Measurements from ENCODE around the gene SUMF1.

Gene SUMF1

DNA sequence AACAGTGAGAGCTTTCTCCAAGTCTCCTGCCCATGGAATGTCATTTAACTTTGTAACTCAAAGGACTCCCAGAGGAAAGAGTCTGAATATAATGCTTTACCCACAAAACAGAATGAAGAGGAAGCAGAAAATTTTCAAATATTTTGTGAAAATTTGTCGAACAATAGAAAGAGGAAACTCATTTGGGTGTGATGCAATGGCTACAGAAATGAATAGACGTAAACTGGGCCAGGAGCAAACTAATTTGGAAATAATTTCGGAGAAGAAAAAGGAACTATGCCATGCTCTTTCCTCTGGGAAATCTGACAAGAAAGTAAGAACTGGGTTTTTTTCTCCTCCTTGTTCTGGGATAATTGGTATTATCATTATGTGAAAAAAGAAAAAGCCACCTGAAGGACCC lies 11.2 kb upstream of the SUMF1 start:
- no peak overlapping the region for H3K4ac ChIP-seq (ENCODE audit: low read depth in 1 of 2, low read length in 2 of 2)
- no peak overlapping the region for H2AK5ac ChIP-seq (ENCODE audit: low read length, severe bottlenecking)
- no peak overlapping the region for H4K8ac ChIP-seq (ENCODE audit: low read length)
- no peaks in the 10 kb centered on the region for H3K79me1 ChIP-seq (replicated peaks; ENCODE audit: low read length, poor library complexity, severe bottlenecking)
- no peak overlapping the region for H2BK120ac ChIP-seq (ENCODE audit: low read depth, low read length)
- no peaks in the 10 kb centered on the region for H3K9me3 ChIP-seq (ENCODE audit: control insufficient read depth, low read length)
- H4K91ac ChIP-seq (ENCODE audit: low read length): no peak overlapping the region
- no peak overlapping the region for H3K23ac ChIP-seq (ENCODE audit: low read length in 2 of 2)
- H3K4me2 ChIP-seq (ENCODE audit: low read length, poor library complexity, severe bottlenecking): no peak overlapping the region
- H3K9ac ChIP-seq (ENCODE audit: low read length): no peak overlapping the region
- no peak overlapping the region for H3K4me3 ChIP-seq (ENCODE audit: insufficient read depth in 1 of 2, low read depth in 1 of 2, low read length in 2 of 2)
- WGBS: 86% methylated on average over 3 of the region's 3 CpGs
- H2BK5ac ChIP-seq (ENCODE audit: low read depth, low read length, poor library complexity, severe bottlenecking): no peak overlapping the region
- peaks cover 5% of the 10 kb centered on the region for H3K4me1 ChIP-seq (ENCODE audit: control insufficient read depth, insufficient read depth, low read depth, low read length)
- no peak for DNase-seq
- H2BK15ac ChIP-seq (ENCODE audit: low read depth, poor library complexity, severe bottlenecking): no peak overlapping the region
- H3K14ac ChIP-seq (ENCODE audit: low read length in 2 of 2): no peak overlapping the region
- H2AFZ ChIP-seq (ENCODE audit: low read depth, low read length): no peak overlapping the region
- H3K18ac ChIP-seq (ENCODE audit: low read depth in 1 of 2, low read length in 2 of 2): no peak overlapping the region
- no peak overlapping the region for H3K27ac ChIP-seq (ENCODE audit: low read length, poor library complexity, severe bottlenecking)
- no peak overlapping the region for H2BK12ac ChIP-seq (ENCODE audit: low read length in 2 of 2)
- H3K36me3 ChIP-seq (ENCODE audit: control insufficient read depth in 1 of 2, insufficient read depth in 2 of 2, low read depth in 1 of 2, low read length in 2 of 2): no peaks in the 10 kb centered on the region
- H3K27me3 ChIP-seq (ENCODE audit: control insufficient read depth in 1 of 2, insufficient read depth in 1 of 2, low read length in 2 of 2): peaks cover 12 to 13% of the 10 kb centered on the region in 2 experiments

DNA sequence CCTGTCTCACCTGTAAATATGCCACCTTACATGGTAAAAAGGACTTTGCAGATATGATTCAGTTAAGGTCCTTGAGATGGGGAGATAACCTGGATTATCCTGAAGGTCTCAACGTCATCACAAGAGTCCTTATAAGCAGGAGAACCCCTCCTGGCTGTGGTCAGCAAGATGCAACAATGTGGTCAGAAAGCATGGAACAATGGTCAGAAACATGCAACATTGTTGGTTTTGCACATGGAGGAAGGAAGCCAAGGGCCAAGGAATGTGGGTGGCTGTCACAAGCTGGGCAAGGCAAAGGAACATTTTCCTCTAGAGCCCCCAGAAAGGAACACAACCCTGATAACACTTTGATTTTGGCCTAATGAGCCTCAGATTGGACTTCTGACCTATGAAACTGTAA lies 9.4 kb upstream of the SUMF1 start:
- peaks cover 5% of the 10 kb centered on the region for H3K4me1 ChIP-seq (ENCODE audit: control insufficient read depth, insufficient read depth, low read depth, low read length)
- H3K18ac ChIP-seq (ENCODE audit: low read depth in 1 of 2, low read length in 2 of 2): no peak overlapping the region
- peaks cover 20 to 29% of the 10 kb centered on the region in 2 experiments for H3K27me3 ChIP-seq (ENCODE audit: control insufficient read depth in 1 of 2, insufficient read depth in 1 of 2, low read length in 2 of 2)
- H4K91ac ChIP-seq (ENCODE audit: low read length): no peak overlapping the region
- WGBS: 24% methylated on average over 1 of the region's 1 CpG
- no peak for DNase-seq
- no peak overlapping the region for H2BK15ac ChIP-seq (ENCODE audit: low read depth, poor library complexity, severe bottlenecking)
- H3K9ac ChIP-seq (ENCODE audit: low read length): no peak overlapping the region
- no peak overlapping the region for H2AK5ac ChIP-seq (ENCODE audit: low read length, severe bottlenecking)
- no peak overlapping the region for H3K23ac ChIP-seq (ENCODE audit: low read length in 2 of 2)
- no peaks in the 10 kb centered on the region for H3K9me3 ChIP-seq (ENCODE audit: control insufficient read depth, low read length)
- H4K8ac ChIP-seq (ENCODE audit: low read length): no peak overlapping the region
- H2BK12ac ChIP-seq (ENCODE audit: low read length in 2 of 2): no peak overlapping the region
- H2BK5ac ChIP-seq (ENCODE audit: low read depth, low read length, poor library complexity, severe bottlenecking): no peak overlapping the region
- H3K14ac ChIP-seq (ENCODE audit: low read length in 2 of 2): no peak overlapping the region
- no peaks in the 10 kb centered on the region for H3K79me1 ChIP-seq (replicated peaks; ENCODE audit: low read length, poor library complexity, severe bottlenecking)
- H3K4ac ChIP-seq (ENCODE audit: low read depth in 1 of 2, low read length in 2 of 2): no peak overlapping the region
- H3K27ac ChIP-seq (ENCODE audit: low read length, poor library complexity, severe bottlenecking): no peak overlapping the region
- no peak overlapping the region for H3K4me3 ChIP-seq (ENCODE audit: insufficient read depth in 1 of 2, low read depth in 1 of 2, low read length in 2 of 2)
- H3K36me3 ChIP-seq (ENCODE audit: control insufficient read depth in 1 of 2, insufficient read depth in 2 of 2, low read depth in 1 of 2, low read length in 2 of 2): no peaks in the 10 kb centered on the region
- H2BK120ac ChIP-seq (ENCODE audit: low read depth, low read length): no peak overlapping the region
- no peak overlapping the region for H2AFZ ChIP-seq (ENCODE audit: low read depth, low read length)
- no peak overlapping the region for H3K4me2 ChIP-seq (ENCODE audit: low read length, poor library complexity, severe bottlenecking)

DNA sequence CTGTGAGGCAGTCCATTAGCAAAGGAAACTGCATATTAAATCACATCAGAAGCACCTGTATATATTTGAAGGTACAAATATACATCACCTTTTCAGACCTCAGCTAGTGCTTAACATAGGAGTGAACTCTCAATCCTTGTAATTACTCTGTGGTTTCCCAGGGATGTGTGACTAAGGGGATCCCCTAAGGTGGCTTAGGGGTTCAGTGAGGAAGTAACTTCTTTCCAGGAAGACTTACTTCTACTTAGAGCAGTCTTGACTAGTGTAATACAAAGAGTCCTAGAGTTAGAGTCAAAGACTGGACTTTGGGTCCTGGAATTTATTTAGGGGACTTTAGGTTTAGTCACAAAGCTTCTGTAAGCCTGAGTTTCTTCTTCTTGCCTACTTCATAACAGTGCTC lies 8.7 kb upstream of the SUMF1 start:
- Histone ChIP-seq H2AFZ (ENCODE audit: low read depth, low read length) (no peak overlapping the region), H3K9ac (ENCODE audit: low read length) (no peak overlapping the region), H3K18ac (ENCODE audit: low read depth in 1 of 2, low read length in 2 of 2) (no peak overlapping the region), H2AK5ac (ENCODE audit: low read length, severe bottlenecking) (no peak overlapping the region), H3K27me3 (ENCODE audit: control insufficient read depth in 1 of 2, insufficient read depth in 1 of 2, low read length in 2 of 2) (peaks cover 20 to 35% of the 10 kb centered on the region in 2 experiments), H3K23ac (ENCODE audit: low read length in 2 of 2) (no peak overlapping the region), H3K36me3 (ENCODE audit: control insufficient read depth in 1 of 2, insufficient read depth in 2 of 2, low read depth in 1 of 2, low read length in 2 of 2) (no peaks in the 10 kb centered on the region), H4K91ac (ENCODE audit: low read length) (no peak overlapping the region), H3K9me3 (ENCODE audit: control insufficient read depth, low read length) (no peaks in the 10 kb centered on the region), H2BK5ac (ENCODE audit: low read depth, low read length, poor library complexity, severe bottlenecking) (no peak overlapping the region), H2BK15ac (ENCODE audit: low read depth, poor library complexity, severe bottlenecking) (no peak overlapping the region), H3K4me3 (ENCODE audit: insufficient read depth in 1 of 2, low read depth in 1 of 2, low read length in 2 of 2) (no peak overlapping the region), H3K79me1 (replicated peaks; ENCODE audit: low read length, poor library complexity, severe bottlenecking) (no peaks in the 10 kb centered on the region), H4K8ac (ENCODE audit: low read length) (no peak overlapping the region), H2BK120ac (ENCODE audit: low read depth, low read length) (no peak overlapping the region), H3K4ac (ENCODE audit: low read depth in 1 of 2, low read length in 2 of 2) (no peak overlapping the region), H3K4me2 (ENCODE audit: low read length, poor library complexity, severe bottlenecking) (no peak overlapping the region), H3K4me1 (ENCODE audit: control insufficient read depth, insufficient read depth, low read depth, low read length) (peaks cover 5% of the 10 kb centered on the region), H2BK12ac (ENCODE audit: low read length in 2 of 2) (no peak overlapping the region), H3K14ac (ENCODE audit: low read length in 2 of 2) (no peak overlapping the region), H3K27ac (ENCODE audit: low read length, poor library complexity, severe bottlenecking) (no peak overlapping the region)
- no peak for DNase-seq

DNA sequence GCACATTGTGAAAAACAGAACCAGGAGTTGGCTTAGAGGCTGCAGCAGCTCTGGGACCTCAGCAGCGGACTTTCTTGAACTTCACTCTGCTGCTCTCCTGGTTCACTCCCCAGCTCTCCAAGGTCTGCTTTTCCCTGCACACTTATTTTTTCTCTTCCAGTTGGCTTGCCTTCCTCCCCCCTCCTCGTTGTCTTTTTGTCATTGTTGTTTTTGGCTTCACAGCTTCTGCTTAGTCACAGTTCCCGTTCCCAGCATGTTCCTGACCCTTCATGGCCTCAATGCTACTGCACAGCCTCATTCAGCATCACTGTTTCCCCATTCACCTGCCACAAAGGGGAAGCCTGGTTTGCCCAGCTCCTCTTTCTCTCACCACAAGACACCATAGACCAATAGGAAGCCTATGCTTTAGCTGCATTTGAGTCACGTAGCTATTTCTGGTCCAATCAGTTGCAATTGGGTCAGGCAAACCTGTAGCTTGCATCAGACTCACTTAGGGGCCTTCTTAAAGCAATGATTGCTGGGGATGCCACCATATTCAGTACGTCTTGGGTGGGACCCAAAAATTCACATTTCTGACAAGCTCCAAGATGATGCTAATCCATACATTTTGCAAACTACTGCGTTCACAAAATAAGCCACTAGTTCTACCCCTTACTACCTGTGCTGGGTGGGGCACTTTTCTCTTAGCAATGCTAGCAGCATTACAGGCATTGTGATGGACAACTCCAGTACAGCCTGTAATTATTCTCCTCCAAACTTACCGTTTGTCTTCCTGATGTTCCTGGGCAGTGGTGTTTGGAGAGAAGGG lies 7.8 kb upstream of the SUMF1 start:
- Histone ChIP-seq H3K14ac (ENCODE audit: low read length in 2 of 2) (no peak overlapping the region), H2BK15ac (ENCODE audit: low read depth, poor library complexity, severe bottlenecking) (no peak overlapping the region), H3K27ac (ENCODE audit: low read length, poor library complexity, severe bottlenecking) (no peak overlapping the region), H3K18ac (ENCODE audit: low read depth in 1 of 2, low read length in 2 of 2) (no peak overlapping the region), H2BK12ac (ENCODE audit: low read length in 2 of 2) (no peak overlapping the region), H2AK5ac (ENCODE audit: low read length, severe bottlenecking) (no peak overlapping the region), H4K91ac (ENCODE audit: low read length) (no peak overlapping the region), H3K4ac (ENCODE audit: low read depth in 1 of 2, low read length in 2 of 2) (no peak overlapping the region), H3K9ac (ENCODE audit: low read length) (no peak overlapping the region), H3K23ac (ENCODE audit: low read length in 2 of 2) (peak overlapping the region in 1 of 2 experiments; percentile 18), H3K36me3 (ENCODE audit: control insufficient read depth in 1 of 2, insufficient read depth in 2 of 2, low read depth in 1 of 2, low read length in 2 of 2) (no peaks in the 10 kb centered on the region), H3K79me1 (replicated peaks; ENCODE audit: low read length, poor library complexity, severe bottlenecking) (no peaks in the 10 kb centered on the region), H2AFZ (ENCODE audit: low read depth, low read length) (no peak overlapping the region), H3K9me3 (ENCODE audit: control insufficient read depth, low read length) (no peaks in the 10 kb centered on the region), H2BK120ac (ENCODE audit: low read depth, low read length) (no peak overlapping the region), H3K4me2 (ENCODE audit: low read length, poor library complexity, severe bottlenecking) (no peak overlapping the region), H3K4me3 (ENCODE audit: insufficient read depth in 1 of 2, low read depth in 1 of 2, low read length in 2 of 2) (no peak overlapping the region), H3K4me1 (ENCODE audit: control insufficient read depth, insufficient read depth, low read depth, low read length) (peaks cover 5% of the 10 kb centered on the region), H3K27me3 (ENCODE audit: control insufficient read depth in 1 of 2, insufficient read depth in 1 of 2, low read length in 2 of 2) (peaks cover 25 to 39% of the 10 kb centered on the region in 2 experiments), H2BK5ac (ENCODE audit: low read depth, low read length, poor library complexity, severe bottlenecking) (no peak overlapping the region), H4K8ac (ENCODE audit: low read length) (no peak overlapping the region)
- 70% methylated on average over 7 of the region's 7 CpGs for WGBS
- peak; percentile 24 for DNase-seq
